H1 (cell line): ENCODE results near the gene TVP23A.

Experiments
- CHD2 ChIP-seq: IDR thresholded peaks from 2 replicates; pipeline ENCODE4 v1.6.1; 2012; ENCODE audit warnings: low read length, improper control_type of control experiment
- CTCF ChIP-seq, 3 experiments: IDR thresholded peaks; 1 replicate in 2 of 3; 2 replicates in 1 of 3; pipeline versions ENCODE4 v1.5.1 to v1.6.1; 2011; ENCODE audit warnings: low read length in 3 of 3, mild to moderate bottlenecking in 3 of 3, inconsistent platforms in 2 of 3, low read depth in 1 of 3, moderate library complexity in 1 of 3; ENCODE audit not compliant: insufficient read depth in 1 of 3; ENCODE audit errors: control extremely low read depth in 1 of 3
- EGR1 ChIP-seq: IDR thresholded peaks from 2 replicates; pipeline ENCODE4 v1.6.1; 2011; ENCODE audit warnings: low read depth, low read length, borderline replicate concordance
- EZH2 ChIP-seq: fragments of 200-600 bp; sonication (generic); IDR thresholded peaks from 2 replicates; pipeline ENCODE4 v1.7.1; 2012; ENCODE audit warnings: low read depth, mild to moderate bottlenecking, moderate library complexity, low read length, inconsistent platforms; ENCODE audit not compliant: severe bottlenecking
- KDM5A ChIP-seq: fragments of 200-600 bp; IDR thresholded peaks from 2 replicates; pipeline ENCODE4 v1.7.1; 2012; ENCODE audit warnings: mild to moderate bottlenecking, low read length, inconsistent platforms, mixed read lengths
- MAX ChIP-seq: IDR thresholded peaks from 2 replicates; pipeline ENCODE4 v1.6.1; 2012; ENCODE audit warnings: inconsistent platforms
- NANOG ChIP-seq: IDR thresholded peaks from 2 replicates; pipeline ENCODE4 v1.6.1; 2011; ENCODE audit warnings: low read length, low read depth, mild to moderate bottlenecking, inconsistent platforms; ENCODE audit not compliant: insufficient read depth, poor library complexity, severe bottlenecking
- POLR2AphosphoS5 ChIP-seq: IDR thresholded peaks from 2 replicates; pipeline ENCODE4 v1.6.1; 2011; ENCODE audit warnings: low read depth, low read length
- RFX5 ChIP-seq: IDR thresholded peaks from 2 replicates; pipeline ENCODE4 v1.6.1; 2011; ENCODE audit warnings: low read depth, low read length, improper control_type of control experiment, borderline replicate concordance
- RXRA ChIP-seq: IDR thresholded peaks from 2 replicates; pipeline ENCODE4 v1.6.1; 2011; ENCODE audit warnings: low read depth, mild to moderate bottlenecking, low read length, moderate library complexity; ENCODE audit not compliant: insufficient read depth
- SIN3A ChIP-seq, 2 experiments: IDR thresholded peaks in 1 of 2; conservative IDR thresholded peaks in 1 of 2; 2 replicates each; pipeline ENCODE4 v1.6.1; 2011 to 2012; ENCODE audit warnings: low read length in 2 of 2, improper control_type of control experiment in 1 of 2, low read depth in 1 of 2, mild to moderate bottlenecking in 1 of 2
- SP1 ChIP-seq: IDR thresholded peaks from 2 replicates; pipeline ENCODE4 v1.6.1; 2011; ENCODE audit warnings: low read depth, low read length
- YY1 ChIP-seq: IDR thresholded peaks from 2 replicates; pipeline ENCODE4 v1.6.1; 2011; ENCODE audit warnings: low read depth, mild to moderate bottlenecking, low read length

- TF ChIP-seq EZH2 (no peak), YY1 (no peak), CTCF (IDR thresholded peaks at IDR 0.05; ENCODE audit: control extremely low read depth in 1 of 3, insufficient read depth in 1 of 3, low read depth in 1 of 3, low read length in 3 of 3) (no peak), SP1 (no peak), RFX5 (no peak), MAX (no peak), NANOG (no peak), POLR2AphosphoS5 (no peak), CHD2 (no peak), SIN3A (conservative IDR thresholded peaks at IDR 0.05 in 1 of 2, IDR thresholded peaks at IDR 0.05 in 1 of 2; ENCODE audit: low read depth in 1 of 2, low read length in 2 of 2) (no peak), KDM5A (no peak), RXRA (no peak), EGR1 (no peak)
Measured at GRCh38 chr16:10820546-10820945, 2.0 kb upstream of the TVP23A start.
